Keratinocyte (primary cell): Measurements from ENCODE around the gene HMGB1. TPM values are rescaled to one million over a fixed set of nuclear protein-coding genes. Genes with fewer than 3 reads are reported as not detected.

Experiments
- DNase-seq: peaks from one replicate; pipeline ENCODE4 v3.0.0-alpha.2; 2011; ENCODE audit warnings: low read depth, missing footprints, low spot score
- FAIRE-seq: peaks from 2 replicates; lab custom pipeline; 2011; peaks lifted over from hg19 to GRCh38; lab: Jason Lieb, UNC
- H2AFZ ChIP-seq: 2 replicates; pipeline ENCODE4 v1.6.0; 2012; ENCODE audit warnings: low read length, control low read depth, inconsistent platforms; ENCODE audit not compliant: control insufficient read depth
- H3K27ac ChIP-seq: 2 replicates; pipeline ENCODE4 v1.5.1; 2011; ENCODE audit warnings: low read length; ENCODE audit not compliant: control insufficient read depth, insufficient read depth
- H3K27me3 ChIP-seq: 3 replicates; pipeline ENCODE4 v1.6.0; 2011; ENCODE audit warnings: low read length; ENCODE audit not compliant: control insufficient read depth, insufficient read depth; ENCODE audit errors: extremely low read depth
- H3K36me3 ChIP-seq, 2 experiments: 2 replicates in 1 of 2; 3 replicates in 1 of 2; pipeline ENCODE4 v1.5.1; 2011; ENCODE audit warnings: low read length in 2 of 2, mild to moderate bottlenecking in 1 of 2; ENCODE audit not compliant: control insufficient read depth in 2 of 2, insufficient read depth in 2 of 2; ENCODE audit errors: extremely low read depth in 1 of 2
- H3K4me1 ChIP-seq: 3 replicates; pipeline ENCODE4 v1.5.1; 2011; ENCODE audit warnings: low read length; ENCODE audit not compliant: control insufficient read depth, insufficient read depth; ENCODE audit errors: extremely low read depth
- H3K4me2 ChIP-seq: 3 replicates; pipeline ENCODE4 v1.6.0; 2011; ENCODE audit warnings: low read depth, low read length; ENCODE audit not compliant: control insufficient read depth, insufficient read depth; ENCODE audit errors: extremely low read depth
- H3K4me3 ChIP-seq, 3 experiments: fragments of 200-600 bp in 1 of 3; sonication (generic) in 1 of 3; 2 replicates in 2 of 3; 3 replicates in 1 of 3; pipeline ENCODE4 v1.5.1; 2011 to 2016; ENCODE audit warnings: low read length in 3 of 3, mild to moderate bottlenecking in 3 of 3, control low read depth in 2 of 3, inconsistent platforms in 1 of 3, low read depth in 1 of 3, mixed read lengths in 1 of 3, mixed run types in 1 of 3, moderate library complexity in 1 of 3; ENCODE audit not compliant: control insufficient read depth in 2 of 3, insufficient read depth in 2 of 3; ENCODE audit errors: extremely low read depth in 1 of 3
- H3K79me2 ChIP-seq: 2 replicates; pipeline ENCODE4 v1.6.0; 2012; ENCODE audit warnings: low read length; ENCODE audit not compliant: control insufficient read depth, insufficient read depth
- H3K9ac ChIP-seq: 3 replicates; pipeline ENCODE4 v1.6.0; 2011; ENCODE audit warnings: low read length; ENCODE audit not compliant: control insufficient read depth, insufficient read depth; ENCODE audit errors: extremely low read depth
- H3K9me1 ChIP-seq: 3 replicates; pipeline ENCODE4 v1.6.0; 2011; ENCODE audit warnings: low read length; ENCODE audit not compliant: control insufficient read depth, insufficient read depth; ENCODE audit errors: extremely low read depth
- H3K9me3 ChIP-seq: 2 replicates; pipeline ENCODE4 v1.5.1; 2012; ENCODE audit warnings: low read depth, low read length; ENCODE audit not compliant: control insufficient read depth
- H4K20me1 ChIP-seq: 3 replicates; pipeline ENCODE4 v1.6.0; 2011; ENCODE audit warnings: low read length; ENCODE audit not compliant: control insufficient read depth, insufficient read depth; ENCODE audit errors: extremely low read depth
- EZH2 ChIP-seq: IDR thresholded peaks from one replicate; pipeline ENCODE4 v1.6.1; 2012; ENCODE audit warnings: inconsistent platforms, mild to moderate bottlenecking, low read length, moderate library complexity
- dilution Hi-C: fragments of 300-500 bp; cut with MboI; formaldehyde crosslinking; loops from one replicate; pipeline ENCODE4 v1.7.0; 2020; ENCODE audit warnings: low sequenced_read_pairs; ENCODE audit not compliant: extremely low pct_ligation_motif_present
- polyA plus RNA-seq, 5 experiments: library from polyadenylated mRNA; depleted of rRNA in 3 of 5; stranded (reverse) in 3 of 5; stranded (forward) in 1 of 5; unstranded in 1 of 5; fragments of >200 nt; gene quantifications; 1 replicate in 1 of 5; 2 replicates in 3 of 5; 3 replicates in 1 of 5; pipeline versions ENCODE4 v1.2.1 to v1.2.3, GENCODE V29; 2011 to 2012; ENCODE audit warnings: missing spikeins in 2 of 5, low read depth in 1 of 5, low replicate concordance in 1 of 5
- TF ChIP-seq, protein P1 (sequence below), 3 experiments: IDR thresholded peaks in 1 of 3; conservative IDR thresholded peaks in 1 of 3; optimal IDR thresholded peaks in 1 of 3; 2 replicates in 2 of 3; 3 replicates in 1 of 3; pipeline versions ENCODE3 to v1.5.1; 2011; ENCODE audit warnings: low read length in 3 of 3, mild to moderate bottlenecking in 3 of 3, moderate library complexity in 2 of 3, control low read depth in 1 of 3, inconsistent platforms in 1 of 3; ENCODE audit not compliant: insufficient read depth in 2 of 3; ENCODE audit errors: extremely low read depth in 1 of 3

Gene HMGB1
- polyA plus RNA-seq, 1 donor (not counting 4 experiments of a cell fraction or from before 2014, with no cell fraction given), result 221 TPM

DNA sequence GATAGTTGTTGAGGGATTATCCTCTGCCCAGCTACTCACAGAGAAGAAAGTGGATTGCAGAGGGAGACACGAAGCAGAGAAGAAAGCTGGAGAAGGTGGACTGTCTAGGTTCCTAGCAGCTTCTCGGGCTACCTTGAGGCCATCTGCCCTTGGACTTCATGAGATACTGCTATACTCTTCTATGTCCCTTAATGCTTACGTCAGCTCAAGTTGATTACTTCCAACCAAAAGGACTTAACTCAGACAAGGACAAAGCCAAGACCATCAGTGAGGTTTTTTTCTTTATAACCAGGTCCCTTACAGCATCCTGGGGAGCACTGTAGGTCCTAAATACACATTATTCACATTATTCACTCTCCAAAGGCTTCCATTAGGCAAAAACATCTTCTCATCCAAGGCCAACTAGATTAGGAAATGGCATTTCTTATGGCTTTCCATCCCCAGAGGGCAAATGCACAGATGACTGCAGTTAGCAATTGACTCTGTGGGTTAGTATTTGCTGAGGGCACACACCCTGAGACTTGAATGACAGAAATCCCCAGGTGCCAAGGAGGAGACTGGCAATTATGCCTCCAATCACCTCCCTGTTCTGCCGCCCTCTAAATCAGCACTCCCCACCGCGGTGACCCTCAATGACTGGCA, 47.5 kb downstream of the HMGB1 start:
- H3K27me3 ChIP-seq, result no peaks in the 10 kb centered on the region
- H3K36me3 ChIP-seq, result no peaks in the 10 kb centered on the region
- peak; percentile 48 for FAIRE-seq
- H3K79me2 ChIP-seq, result no peaks in the 10 kb centered on the region
- TF ChIP-seq EZH2, result no peak
- TF ChIP-seq, protein P1, sequence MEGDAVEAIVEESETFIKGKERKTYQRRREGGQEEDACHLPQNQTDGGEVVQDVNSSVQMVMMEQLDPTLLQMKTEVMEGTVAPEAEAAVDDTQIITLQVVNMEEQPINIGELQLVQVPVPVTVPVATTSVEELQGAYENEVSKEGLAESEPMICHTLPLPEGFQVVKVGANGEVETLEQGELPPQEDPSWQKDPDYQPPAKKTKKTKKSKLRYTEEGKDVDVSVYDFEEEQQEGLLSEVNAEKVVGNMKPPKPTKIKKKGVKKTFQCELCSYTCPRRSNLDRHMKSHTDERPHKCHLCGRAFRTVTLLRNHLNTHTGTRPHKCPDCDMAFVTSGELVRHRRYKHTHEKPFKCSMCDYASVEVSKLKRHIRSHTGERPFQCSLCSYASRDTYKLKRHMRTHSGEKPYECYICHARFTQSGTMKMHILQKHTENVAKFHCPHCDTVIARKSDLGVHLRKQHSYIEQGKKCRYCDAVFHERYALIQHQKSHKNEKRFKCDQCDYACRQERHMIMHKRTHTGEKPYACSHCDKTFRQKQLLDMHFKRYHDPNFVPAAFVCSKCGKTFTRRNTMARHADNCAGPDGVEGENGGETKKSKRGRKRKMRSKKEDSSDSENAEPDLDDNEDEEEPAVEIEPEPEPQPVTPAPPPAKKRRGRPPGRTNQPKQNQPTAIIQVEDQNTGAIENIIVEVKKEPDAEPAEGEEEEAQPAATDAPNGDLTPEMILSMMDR (optimal IDR thresholded peaks at IDR 0.05 in 1 of 3, IDR thresholded peaks at IDR 0.05 in 1 of 3, conservative IDR thresholded peaks at IDR 0.05 in 1 of 3; ENCODE audit: extremely low read depth in 1 of 3, insufficient read depth in 2 of 3, low read length in 3 of 3), result no peak
- H3K9me3 ChIP-seq, result no peaks in the 10 kb centered on the region
- H3K4me2 ChIP-seq, result no peak overlapping the region
- DNase-seq, result no peak
- no peaks in the 10 kb centered on the region for H4K20me1 ChIP-seq
- H2AFZ ChIP-seq, result no peak overlapping the region
- no peaks in the 10 kb centered on the region for H3K9me1 ChIP-seq
- no peak overlapping the region for H3K4me3 ChIP-seq
- H3K4me1 ChIP-seq, result peaks cover 25% of the 10 kb centered on the region
- H3K27ac ChIP-seq, result no peak overlapping the region
- no peak overlapping the region for H3K9ac ChIP-seq
- dilution Hi-C loops, result no loop called here

DNA sequence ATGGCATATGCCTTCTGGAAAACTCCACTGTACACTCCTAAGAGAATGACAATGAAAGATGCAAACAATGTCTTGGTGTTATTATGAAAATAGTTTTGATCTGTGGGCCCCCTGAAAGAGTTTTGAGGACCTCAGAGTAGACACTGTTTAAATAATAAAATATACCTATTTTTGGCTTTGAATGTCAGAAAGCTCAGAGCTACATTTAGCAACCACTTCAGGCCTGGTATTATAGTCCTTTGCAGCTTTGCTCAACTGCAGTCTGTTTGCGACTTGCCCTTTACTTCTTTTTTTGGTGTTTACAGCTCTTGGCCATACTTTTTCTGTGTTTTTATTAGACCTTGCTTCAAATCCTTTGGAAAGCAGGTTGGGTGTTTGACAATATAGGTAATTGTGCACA, 49.3 kb downstream of the HMGB1 start:
- H3K27ac ChIP-seq, result no peak overlapping the region
- dilution Hi-C loops, result no loop called here
- H3K4me1 ChIP-seq, result peaks cover 21% of the 10 kb centered on the region
- TF ChIP-seq EZH2, result no peak
- TF ChIP-seq, protein P1 (optimal IDR thresholded peaks at IDR 0.05 in 1 of 3, IDR thresholded peaks at IDR 0.05 in 1 of 3, conservative IDR thresholded peaks at IDR 0.05 in 1 of 3; ENCODE audit: extremely low read depth in 1 of 3, insufficient read depth in 2 of 3, low read length in 3 of 3), result no peak
- H3K4me3 ChIP-seq, result no peak overlapping the region
- H3K27me3 ChIP-seq, result no peaks in the 10 kb centered on the region
- H3K36me3 ChIP-seq, result no peaks in the 10 kb centered on the region
- no peak overlapping the region for H2AFZ ChIP-seq
- no peak for DNase-seq
- H3K9me3 ChIP-seq, result no peaks in the 10 kb centered on the region
- H3K9me1 ChIP-seq, result no peaks in the 10 kb centered on the region
- no peaks in the 10 kb centered on the region for H3K79me2 ChIP-seq
- no peak for FAIRE-seq
- no peaks in the 10 kb centered on the region for H4K20me1 ChIP-seq
- H3K9ac ChIP-seq, result no peak overlapping the region
- H3K4me2 ChIP-seq, result no peak overlapping the region
